Neural progenitor cell (in vitro differentiated cells): ENCODE results near the gene NSUN7. TPM values are rescaled to one million over a fixed set of nuclear protein-coding genes. Genes with fewer than 3 reads are reported as not detected.

Experiments used
- DNase-seq: peaks from one replicate; pipeline ENCODE4 v3.0.0-alpha.2; 2016; ENCODE audit warnings: low spot score
- H2AFZ ChIP-seq: fragments of 200-600 bp; sonication (generic); replicated peaks from 2 replicates; pipeline ENCODE4 v1.6.1; 2016; ENCODE audit warnings: antibody characterized with exemption
- H3F3A ChIP-seq: fragments of 200-600 bp; sonication (generic); 2 replicates; pipeline ENCODE4 v1.6.1; 2016; ENCODE audit warnings: antibody characterized with exemption, low read depth
- H3K27ac ChIP-seq: fragments of 200-600 bp; sonication (generic); 2 replicates; pipeline ENCODE4 v1.5.1; 2016; ENCODE audit warnings: mild to moderate bottlenecking
- H3K27me3 ChIP-seq: fragments of 200-600 bp; sonication (generic); 2 replicates; pipeline ENCODE4 v1.6.1; 2016; ENCODE audit warnings: mild to moderate bottlenecking, moderate library complexity
- H3K36me3 ChIP-seq: fragments of 200-600 bp; sonication (generic); 2 replicates; pipeline ENCODE4 v1.5.1; 2016
- H3K4me1 ChIP-seq: fragments of 200-600 bp; sonication (generic); 2 replicates; pipeline ENCODE4 v1.6.1; 2016; ENCODE audit warnings: mixed run types
- H3K4me2 ChIP-seq: fragments of 200-600 bp; sonication (generic); 2 replicates; pipeline ENCODE4 v1.6.1; 2016
- H3K4me3 ChIP-seq: fragments of 200-600 bp; sonication (generic); 2 replicates; pipeline ENCODE4 v1.5.1; 2016
- H3K79me2 ChIP-seq: fragments of 200-600 bp; sonication (generic); 2 replicates; pipeline ENCODE4 v1.6.1; 2016; ENCODE audit warnings: low read depth
- H3K9ac ChIP-seq: fragments of 200-600 bp; sonication (generic); 2 replicates; pipeline ENCODE4 v1.6.1; 2016
- H3K9me3 ChIP-seq: fragments of 200-600 bp; sonication (generic); 2 replicates; pipeline ENCODE4 v1.5.1; 2016; ENCODE audit warnings: low read depth
- H4K20me1 ChIP-seq: fragments of 200-600 bp; sonication (generic); 2 replicates; pipeline ENCODE4 v1.6.1; 2016; ENCODE audit warnings: low read depth
- H3K27ac Mint-ChIP-seq: 3 replicates; pipeline ENCODE4 v1.8.0; 2021; ENCODE audit warnings: mixed read lengths
- H3K27me3 Mint-ChIP-seq: 2 replicates; pipeline ENCODE4 v1.8.0; 2022; ENCODE audit warnings: low read depth, mild to moderate bottlenecking, inconsistent platforms, moderate library complexity, mixed read lengths; ENCODE audit not compliant: insufficient read depth
- H3K36me3 Mint-ChIP-seq: 3 replicates; pipeline ENCODE4 v1.8.0; 2021; ENCODE audit warnings: mixed read lengths
- H3K4me1 Mint-ChIP-seq: 3 replicates; pipeline ENCODE4 v1.8.0; 2021; ENCODE audit warnings: mixed read lengths
- H3K4me3 Mint-ChIP-seq: 3 replicates; pipeline ENCODE4 v1.8.0; 2021; ENCODE audit warnings: mild to moderate bottlenecking, moderate library complexity, mixed read lengths
- H3K9me3 Mint-ChIP-seq: 3 replicates; pipeline ENCODE4 v1.8.0; 2020; ENCODE audit warnings: mixed read lengths
- EZH2 ChIP-seq: fragments of 200-600 bp; sonication (generic); IDR thresholded peaks from 2 replicates; pipeline ENCODE4 v1.6.1; 2017; ENCODE audit warnings: antibody characterized with exemption, mild to moderate bottlenecking, moderate library complexity
- EZH2phosphoT487 ChIP-seq: fragments of 200-600 bp; sonication (generic); IDR thresholded peaks from 2 replicates; pipeline ENCODE4 v1.6.1; 2017; ENCODE audit warnings: antibody characterized with exemption
- total RNA-seq: library from RNA; depleted of rRNA; stranded (reverse); fragments of >200 nt; gene quantifications from 2 replicates; pipeline ENCODE4 v1.2.3, GENCODE V29; 2015; ENCODE audit warnings: low replicate concordance
- TF ChIP-seq, protein P1 (sequence below): fragments of 200-600 bp; sonication (generic); IDR thresholded peaks from 2 replicates; pipeline ENCODE4 v1.5.1; 2017; ENCODE audit warnings: antibody characterized with exemption, mild to moderate bottlenecking

The NSUN7 gene
- total RNA-seq, 1 donor from 2014 or later, result 37.4 TPM

DNA sequence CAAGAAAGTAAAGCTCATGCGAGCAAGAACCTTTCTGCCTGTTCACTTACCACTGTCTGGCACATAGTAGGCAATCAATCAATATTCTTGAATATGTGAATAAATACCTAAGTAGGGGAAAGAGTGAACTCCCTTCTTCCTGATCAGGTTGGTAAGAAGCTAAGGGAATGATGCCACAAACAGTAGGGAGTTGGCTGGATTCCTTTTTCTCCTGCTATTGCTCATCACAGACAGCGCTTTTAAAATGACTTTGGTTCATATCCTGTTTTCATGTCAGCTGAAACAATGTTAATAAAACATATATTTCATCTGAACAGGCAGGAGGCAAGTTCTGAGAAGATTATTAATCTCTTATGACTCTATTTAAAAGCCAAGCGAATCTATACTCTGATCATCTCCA, 99.2 kb downstream of the NSUN7 start:
- Histone ChIP-seq H3K36me3 (no peaks in the 10 kb centered on the region), H3K4me1 (peaks cover 29% of the 10 kb centered on the region), H3K4me2 (peak overlapping the region; percentile 72), H3F3A (peaks cover 21% of the 10 kb centered on the region), H3K9ac (no peak overlapping the region), H3K9me3 (no peaks in the 10 kb centered on the region), H3K4me3 (peak overlapping the region; percentile 23), H3K79me2 (peaks cover 88% of the 10 kb centered on the region), H3K27ac (no peak overlapping the region), H4K20me1 (peaks cover 40% of the 10 kb centered on the region), H3K27me3 (no peaks in the 10 kb centered on the region), H2AFZ (no peak overlapping the region)
- H3K4me3 Mint-ChIP-seq, result no peak overlapping the region
- no peak for TF ChIP-seq EZH2phosphoT487
- TF ChIP-seq, protein P1, sequence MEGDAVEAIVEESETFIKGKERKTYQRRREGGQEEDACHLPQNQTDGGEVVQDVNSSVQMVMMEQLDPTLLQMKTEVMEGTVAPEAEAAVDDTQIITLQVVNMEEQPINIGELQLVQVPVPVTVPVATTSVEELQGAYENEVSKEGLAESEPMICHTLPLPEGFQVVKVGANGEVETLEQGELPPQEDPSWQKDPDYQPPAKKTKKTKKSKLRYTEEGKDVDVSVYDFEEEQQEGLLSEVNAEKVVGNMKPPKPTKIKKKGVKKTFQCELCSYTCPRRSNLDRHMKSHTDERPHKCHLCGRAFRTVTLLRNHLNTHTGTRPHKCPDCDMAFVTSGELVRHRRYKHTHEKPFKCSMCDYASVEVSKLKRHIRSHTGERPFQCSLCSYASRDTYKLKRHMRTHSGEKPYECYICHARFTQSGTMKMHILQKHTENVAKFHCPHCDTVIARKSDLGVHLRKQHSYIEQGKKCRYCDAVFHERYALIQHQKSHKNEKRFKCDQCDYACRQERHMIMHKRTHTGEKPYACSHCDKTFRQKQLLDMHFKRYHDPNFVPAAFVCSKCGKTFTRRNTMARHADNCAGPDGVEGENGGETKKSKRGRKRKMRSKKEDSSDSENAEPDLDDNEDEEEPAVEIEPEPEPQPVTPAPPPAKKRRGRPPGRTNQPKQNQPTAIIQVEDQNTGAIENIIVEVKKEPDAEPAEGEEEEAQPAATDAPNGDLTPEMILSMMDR, result no peak
- TF ChIP-seq EZH2, result no peak
- peak overlapping the region; percentile 15 for H3K27ac Mint-ChIP-seq
- H3K36me3 Mint-ChIP-seq, result peaks cover 9% of the 10 kb centered on the region
- DNase-seq, result no peak
- peaks cover 4% of the 10 kb centered on the region for H3K27me3 Mint-ChIP-seq
- H3K4me1 Mint-ChIP-seq, result peaks cover 44% of the 10 kb centered on the region
- peaks cover 3% of the 10 kb centered on the region for H3K9me3 Mint-ChIP-seq

DNA sequence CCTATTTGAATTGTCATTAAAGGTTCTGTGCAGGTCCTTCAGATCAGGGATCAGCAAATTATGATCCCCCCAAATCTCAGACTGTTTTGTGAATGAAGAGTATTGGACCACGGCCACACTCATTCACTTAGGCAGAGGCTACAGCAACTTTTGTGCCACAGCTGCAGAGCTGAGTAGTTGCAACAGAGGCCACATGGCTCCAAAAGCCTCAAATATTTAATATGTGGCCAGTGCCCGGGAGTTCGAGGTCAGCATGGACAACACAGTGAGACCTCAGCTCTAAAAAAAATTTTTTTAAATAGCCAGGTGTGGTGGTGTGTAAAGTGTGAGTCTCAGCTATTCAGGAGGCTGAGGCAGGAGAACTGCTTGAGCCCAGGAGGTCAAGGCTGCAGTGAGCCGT, 100.7 kb downstream of the NSUN7 start:
- peaks cover 29% of the 10 kb centered on the region for H3K4me1 ChIP-seq
- TF ChIP-seq EZH2phosphoT487 (no peak), EZH2 (no peak)
- TF ChIP-seq, protein P1, result no peak
- no peaks in the 10 kb centered on the region for H3K9me3 ChIP-seq
- no peak overlapping the region for H3K27ac ChIP-seq
- H3K4me3 ChIP-seq, result no peak overlapping the region
- H3K27me3 ChIP-seq, result no peaks in the 10 kb centered on the region
- H3K9me3 Mint-ChIP-seq, result peaks cover 3% of the 10 kb centered on the region
- peaks cover 39% of the 10 kb centered on the region for H4K20me1 ChIP-seq
- no peak overlapping the region for H3K9ac ChIP-seq
- no peaks in the 10 kb centered on the region for H3K36me3 ChIP-seq
- no peak overlapping the region for H3K4me2 ChIP-seq
- H3K4me1 Mint-ChIP-seq, result peaks cover 46% of the 10 kb centered on the region
- peaks cover 21% of the 10 kb centered on the region for H3F3A ChIP-seq
- H3K4me3 Mint-ChIP-seq, result no peak overlapping the region
- DNase-seq, result no peak
- H3K79me2 ChIP-seq, result peaks cover 88% of the 10 kb centered on the region
- H3K36me3 Mint-ChIP-seq, result peaks cover 18% of the 10 kb centered on the region
- H2AFZ ChIP-seq, result no peak overlapping the region
- no peak overlapping the region for H3K27ac Mint-ChIP-seq
- H3K27me3 Mint-ChIP-seq, result peaks cover 4% of the 10 kb centered on the region

DNA sequence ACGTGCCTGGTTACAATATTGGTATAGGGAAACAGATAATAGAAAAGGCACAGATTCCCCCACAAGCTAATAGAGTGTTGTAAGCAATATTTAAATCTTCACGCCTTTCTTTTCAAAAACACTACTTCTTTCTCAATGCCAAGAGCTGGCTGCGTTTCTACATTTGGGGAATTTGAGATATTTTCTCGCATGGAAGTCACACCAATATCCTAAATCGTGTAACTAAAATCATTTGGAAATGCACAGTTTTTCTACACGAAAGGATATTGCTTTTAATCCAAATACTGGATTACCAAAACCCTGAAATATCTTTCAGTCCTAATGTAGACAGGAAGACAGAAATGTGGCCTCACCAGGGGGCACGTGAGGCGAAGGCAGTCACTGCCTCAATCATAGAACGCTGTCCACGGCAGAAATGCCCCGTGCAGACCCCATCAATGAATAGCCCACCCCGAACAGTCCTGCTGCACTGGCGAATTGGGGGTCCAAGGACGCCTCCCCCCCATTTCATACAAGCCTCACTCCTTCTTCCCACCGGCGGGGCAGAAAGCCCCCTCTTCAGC, 106.6 kb downstream of the NSUN7 start:
- Histone ChIP-seq H4K20me1 (peaks cover 14% of the 10 kb centered on the region), H3K9me3 (no peaks in the 10 kb centered on the region), H3K9ac (no peak overlapping the region), H3K27me3 (no peaks in the 10 kb centered on the region), H3K4me2 (peak overlapping the region; percentile 91), H3K27ac (no peak overlapping the region), H3K4me1 (peaks cover 9% of the 10 kb centered on the region), H3F3A (peaks cover 13% of the 10 kb centered on the region), H2AFZ (peak overlapping the region; percentile 96), H3K4me3 (peak overlapping the region; percentile 80), H3K79me2 (peaks cover 47% of the 10 kb centered on the region), H3K36me3 (no peaks in the 10 kb centered on the region)
- Mint-ChIP-seq H3K27ac (peak overlapping the region; percentile 76), H3K27me3 (peaks cover 9% of the 10 kb centered on the region), H3K4me1 (peaks cover 22% of the 10 kb centered on the region), H3K36me3 (peaks cover 18% of the 10 kb centered on the region), H3K4me3 (peak overlapping the region; percentile 92), H3K9me3 (peaks cover 3% of the 10 kb centered on the region)
- no peak for DNase-seq
- TF ChIP-seq EZH2 (no peak), EZH2phosphoT487 (no peak)
- TF ChIP-seq, protein P1, result no peak
